Measurements from ENCODE around the gene KCNMA1.

KCNMA1 gene

GRCh38 chr10:77005871-77006270, 631.7 kb downstream of the KCNMA1 start:
- Histone ChIP-seq H3K27me3 (ENCODE audit: control insufficient read depth in 1 of 2, insufficient read depth in 1 of 2, low read length in 2 of 2) (no peaks in the 10 kb centered on the region), H3K9ac (ENCODE audit: low read length) (no peak overlapping the region), H2BK120ac (ENCODE audit: low read depth, low read length) (no peak overlapping the region), H3K4me2 (ENCODE audit: low read length, poor library complexity, severe bottlenecking) (no peak overlapping the region), H3K79me1 (replicated peaks; ENCODE audit: low read length, poor library complexity, severe bottlenecking) (no peaks in the 10 kb centered on the region), H3K36me3 (ENCODE audit: control insufficient read depth in 1 of 2, insufficient read depth in 2 of 2, low read depth in 1 of 2, low read length in 2 of 2) (peaks cover 0 to 10% of the 10 kb centered on the region in 2 experiments), H2BK5ac (ENCODE audit: low read depth, low read length, poor library complexity, severe bottlenecking) (no peak overlapping the region), H3K27ac (ENCODE audit: low read length, poor library complexity, severe bottlenecking) (no peak overlapping the region), H3K4ac (ENCODE audit: low read depth in 1 of 2, low read length in 2 of 2) (no peak overlapping the region), H2BK15ac (ENCODE audit: low read depth, poor library complexity, severe bottlenecking) (no peak overlapping the region), H3K14ac (ENCODE audit: low read length in 2 of 2) (no peak overlapping the region), H2AK5ac (ENCODE audit: low read length, severe bottlenecking) (no peak overlapping the region), H3K23ac (ENCODE audit: low read length in 2 of 2) (no peak overlapping the region), H3K4me1 (ENCODE audit: control insufficient read depth, insufficient read depth, low read depth, low read length) (peaks cover 4% of the 10 kb centered on the region), H3K4me3 (ENCODE audit: insufficient read depth in 1 of 2, low read depth in 1 of 2, low read length in 2 of 2) (no peak overlapping the region), H4K8ac (ENCODE audit: low read length) (no peak overlapping the region), H3K18ac (ENCODE audit: low read depth in 1 of 2, low read length in 2 of 2) (no peak overlapping the region), H2AFZ (ENCODE audit: low read depth, low read length) (no peak overlapping the region), H3K9me3 (ENCODE audit: control insufficient read depth, low read length) (peaks cover 13% of the 10 kb centered on the region), H2BK12ac (ENCODE audit: low read length in 2 of 2) (no peak overlapping the region), H4K91ac (ENCODE audit: low read length) (no peak overlapping the region)
- no peak for DNase-seq

- H2BK120ac ChIP-seq (ENCODE audit: low read depth, low read length) = no peak overlapping the region
- peaks cover 13% of the 10 kb centered on the region for H3K9me3 ChIP-seq (ENCODE audit: control insufficient read depth, low read length)
- no peak overlapping the region for H3K18ac ChIP-seq (ENCODE audit: low read depth in 1 of 2, low read length in 2 of 2)
- H3K4ac ChIP-seq (ENCODE audit: low read depth in 1 of 2, low read length in 2 of 2) = no peak overlapping the region
- no peaks in the 10 kb centered on the region for H3K27me3 ChIP-seq (ENCODE audit: control insufficient read depth in 1 of 2, insufficient read depth in 1 of 2, low read length in 2 of 2)
- no peak overlapping the region for H2BK15ac ChIP-seq (ENCODE audit: low read depth, poor library complexity, severe bottlenecking)
- peaks cover 0 to 8% of the 10 kb centered on the region in 2 experiments for H3K36me3 ChIP-seq (ENCODE audit: control insufficient read depth in 1 of 2, insufficient read depth in 2 of 2, low read depth in 1 of 2, low read length in 2 of 2)
- H2AFZ ChIP-seq (ENCODE audit: low read depth, low read length) = no peak overlapping the region
- H2BK12ac ChIP-seq (ENCODE audit: low read length in 2 of 2) = peak overlapping the region in 1 of 2 experiments; percentile 21
- no peak overlapping the region for H2AK5ac ChIP-seq (ENCODE audit: low read length, severe bottlenecking)
- peak overlapping the region; percentile 19 for H4K8ac ChIP-seq (ENCODE audit: low read length)
- H3K4me3 ChIP-seq (ENCODE audit: insufficient read depth in 1 of 2, low read depth in 1 of 2, low read length in 2 of 2) = no peak overlapping the region
- peaks cover 4% of the 10 kb centered on the region for H3K4me1 ChIP-seq (ENCODE audit: control insufficient read depth, insufficient read depth, low read depth, low read length)
- H3K14ac ChIP-seq (ENCODE audit: low read length in 2 of 2) = no peak overlapping the region
- no peak overlapping the region for H2BK5ac ChIP-seq (ENCODE audit: low read depth, low read length, poor library complexity, severe bottlenecking)
- H3K27ac ChIP-seq (ENCODE audit: low read length, poor library complexity, severe bottlenecking) = no peak overlapping the region
- peak; percentile 67 for DNase-seq
- H4K91ac ChIP-seq (ENCODE audit: low read length) = no peak overlapping the region
- no peak overlapping the region for H3K23ac ChIP-seq (ENCODE audit: low read length in 2 of 2)
- no peaks in the 10 kb centered on the region for H3K79me1 ChIP-seq (replicated peaks; ENCODE audit: low read length, poor library complexity, severe bottlenecking)
- H3K9ac ChIP-seq (ENCODE audit: low read length) = peak overlapping the region; percentile 40
- H3K4me2 ChIP-seq (ENCODE audit: low read length, poor library complexity, severe bottlenecking) = no peak overlapping the region
- 80% methylated on average over 2 of the region's 3 CpGs for WGBS
These were observed 632.6 kb downstream of the KCNMA1 start for GRCh38 chr10:77004917-77005564.

- Histone ChIP-seq H3K14ac (ENCODE audit: low read length in 2 of 2) (no peak overlapping the region), H3K4me1 (ENCODE audit: control insufficient read depth, insufficient read depth, low read depth, low read length) (peaks cover 4% of the 10 kb centered on the region), H3K4ac (ENCODE audit: low read depth in 1 of 2, low read length in 2 of 2) (no peak overlapping the region), H2BK15ac (ENCODE audit: low read depth, poor library complexity, severe bottlenecking) (no peak overlapping the region), H3K9me3 (ENCODE audit: control insufficient read depth, low read length) (peaks cover 12% of the 10 kb centered on the region), H2BK120ac (ENCODE audit: low read depth, low read length) (no peak overlapping the region), H3K4me3 (ENCODE audit: insufficient read depth in 1 of 2, low read depth in 1 of 2, low read length in 2 of 2) (no peak overlapping the region), H3K27ac (ENCODE audit: low read length, poor library complexity, severe bottlenecking) (no peak overlapping the region), H3K9ac (ENCODE audit: low read length) (no peak overlapping the region), H2AK5ac (ENCODE audit: low read length, severe bottlenecking) (no peak overlapping the region), H2BK12ac (ENCODE audit: low read length in 2 of 2) (no peak overlapping the region), H3K79me1 (replicated peaks; ENCODE audit: low read length, poor library complexity, severe bottlenecking) (no peaks in the 10 kb centered on the region), H4K8ac (ENCODE audit: low read length) (no peak overlapping the region), H2AFZ (ENCODE audit: low read depth, low read length) (no peak overlapping the region), H2BK5ac (ENCODE audit: low read depth, low read length, poor library complexity, severe bottlenecking) (no peak overlapping the region), H3K36me3 (ENCODE audit: control insufficient read depth in 1 of 2, insufficient read depth in 2 of 2, low read depth in 1 of 2, low read length in 2 of 2) (peaks cover 0 to 4% of the 10 kb centered on the region in 2 experiments), H3K23ac (ENCODE audit: low read length in 2 of 2) (no peak overlapping the region), H4K91ac (ENCODE audit: low read length) (no peak overlapping the region), H3K18ac (ENCODE audit: low read depth in 1 of 2, low read length in 2 of 2) (no peak overlapping the region), H3K4me2 (ENCODE audit: low read length, poor library complexity, severe bottlenecking) (no peak overlapping the region), H3K27me3 (ENCODE audit: control insufficient read depth in 1 of 2, insufficient read depth in 1 of 2, low read length in 2 of 2) (no peaks in the 10 kb centered on the region)
- 14% methylated on average over 1 of the region's 2 CpGs for WGBS
- DNase-seq = no peak
These were observed 634.7 kb downstream of the KCNMA1 start for GRCh38 chr10:77002872-77003271.

- Histone ChIP-seq H3K4ac (ENCODE audit: low read depth in 1 of 2, low read length in 2 of 2) (no peak overlapping the region), H3K4me1 (ENCODE audit: control insufficient read depth, insufficient read depth, low read depth, low read length) (peaks cover 4% of the 10 kb centered on the region), H2BK120ac (ENCODE audit: low read depth, low read length) (no peak overlapping the region), H3K9me3 (ENCODE audit: control insufficient read depth, low read length) (no peaks in the 10 kb centered on the region), H3K27ac (ENCODE audit: low read length, poor library complexity, severe bottlenecking) (no peak overlapping the region), H4K8ac (ENCODE audit: low read length) (no peak overlapping the region), H4K91ac (ENCODE audit: low read length) (peak overlapping the region; percentile 48), H3K4me2 (ENCODE audit: low read length, poor library complexity, severe bottlenecking) (no peak overlapping the region), H3K14ac (ENCODE audit: low read length in 2 of 2) (peak overlapping the region in 1 of 2 experiments; percentile 48), H3K9ac (ENCODE audit: low read length) (no peak overlapping the region), H2BK12ac (ENCODE audit: low read length in 2 of 2) (peak overlapping the region in 1 of 2 experiments; percentile 47), H3K18ac (ENCODE audit: low read depth in 1 of 2, low read length in 2 of 2) (no peak overlapping the region), H3K79me1 (replicated peaks; ENCODE audit: low read length, poor library complexity, severe bottlenecking) (no peaks in the 10 kb centered on the region), H3K27me3 (ENCODE audit: control insufficient read depth in 1 of 2, insufficient read depth in 1 of 2, low read length in 2 of 2) (no peaks in the 10 kb centered on the region), H3K36me3 (ENCODE audit: control insufficient read depth in 1 of 2, insufficient read depth in 2 of 2, low read depth in 1 of 2, low read length in 2 of 2) (no peaks in the 10 kb centered on the region), H2AK5ac (ENCODE audit: low read length, severe bottlenecking) (no peak overlapping the region), H3K23ac (ENCODE audit: low read length in 2 of 2) (no peak overlapping the region), H3K4me3 (ENCODE audit: insufficient read depth in 1 of 2, low read depth in 1 of 2, low read length in 2 of 2) (no peak overlapping the region), H2BK5ac (ENCODE audit: low read depth, low read length, poor library complexity, severe bottlenecking) (no peak overlapping the region), H2AFZ (ENCODE audit: low read depth, low read length) (no peak overlapping the region), H2BK15ac (ENCODE audit: low read depth, poor library complexity, severe bottlenecking) (no peak overlapping the region)
- no peak for DNase-seq
- 97% methylated on average over 12 of the region's 12 CpGs for WGBS
These were observed 636.4 kb downstream of the KCNMA1 start for GRCh38 chr10:77001206-77001605.

All from mesenchymal stem cell (in vitro differentiated cells and primary cell).